Liver (tissue), 9 donors: ENCODE measurements around the gene IGF2BP1. TPM values are rescaled to one million over a fixed set of nuclear protein-coding genes. Genes with fewer than 3 reads are reported as not detected.

Experiments
- DNase-seq: peaks from one replicate; pipeline ENCODE4 v3.0.0-alpha.2; 2017; ENCODE audit warnings: low spot score
- H3K27ac ChIP-seq, 2 donors: one replicate each; pipeline ENCODE4 v1.7.0; 2013; ENCODE audit warnings: inconsistent platforms in 2 of 2, low read length in 2 of 2, control low read depth in 1 of 2, low read depth in 1 of 2, mild to moderate bottlenecking in 1 of 2
- H3K27me3 ChIP-seq, 4 donors: one replicate each; pipeline versions ENCODE4 v1.6.1 to v1.7.0; 2013; ENCODE audit warnings: low read length in 3 of 4, inconsistent platforms in 1 of 4, mild to moderate bottlenecking in 1 of 4, moderate library complexity in 1 of 4; ENCODE audit not compliant: control insufficient read depth in 4 of 4, insufficient read depth in 4 of 4
- H3K36me3 ChIP-seq, 4 donors: one replicate each; pipeline versions ENCODE4 v1.6.1 to v1.7.0; 2013; ENCODE audit warnings: low read length in 3 of 4, mild to moderate bottlenecking in 3 of 4, low read depth in 1 of 4, moderate library complexity in 1 of 4; ENCODE audit not compliant: control insufficient read depth in 4 of 4, insufficient read depth in 3 of 4
- H3K4me1 ChIP-seq, 4 donors: one replicate each; pipeline versions ENCODE4 v1.6.1 to v1.7.0; 2013; ENCODE audit warnings: low read length in 3 of 4, mild to moderate bottlenecking in 3 of 4, moderate library complexity in 1 of 4; ENCODE audit not compliant: control insufficient read depth in 4 of 4, insufficient read depth in 4 of 4
- H3K4me3 ChIP-seq, 3 donors: one replicate each; pipeline versions ENCODE4 v1.6.1 to v1.7.0; 2013; ENCODE audit warnings: low read length in 3 of 3, control low read depth in 1 of 3, low read depth in 1 of 3, mild to moderate bottlenecking in 1 of 3
- H3K9ac ChIP-seq, 2 donors: one replicate each; pipeline ENCODE4 v1.7.0; 2013; ENCODE audit warnings: low read length in 2 of 2, mild to moderate bottlenecking in 2 of 2, moderate library complexity in 2 of 2, control low read depth in 1 of 2, low read depth in 1 of 2
- H3K9me3 ChIP-seq, 4 donors: one replicate each; pipeline versions ENCODE4 v1.6.1 to v1.7.0; 2013; ENCODE audit warnings: low read length in 3 of 4; ENCODE audit not compliant: control insufficient read depth in 4 of 4
- CTCF ChIP-seq: fragments of 150-350 bp; IDR thresholded peaks from 2 replicates; pipeline ENCODE4 v1.5.1; 2017; ENCODE audit warnings: improper control_type of control experiment, low read depth, low read length; ENCODE audit not compliant: missing input control
- EGR1 ChIP-seq, 2 donors: IDR thresholded peaks; 2 replicates each; pipeline ENCODE4 v1.6.1; 2016 to 2018; ENCODE audit warnings: antibody characterized with exemption in 2 of 2, low read depth in 2 of 2
- FOXA1 ChIP-seq: IDR thresholded peaks from 2 replicates; pipeline ENCODE4 v1.6.1; 2016; ENCODE audit warnings: antibody characterized with exemption
- FOXA2 ChIP-seq: IDR thresholded peaks from 2 replicates; pipeline ENCODE4 v1.6.1; 2016; ENCODE audit warnings: antibody characterized with exemption
- GABPA ChIP-seq, 2 donors: IDR thresholded peaks in 1 of 2; conservative IDR thresholded peaks in 1 of 2; 2 replicates each; pipeline ENCODE4 v1.6.1; 2016; ENCODE audit warnings: antibody characterized with exemption in 2 of 2, mild to moderate bottlenecking in 1 of 2, moderate library complexity in 1 of 2
- HNF4A ChIP-seq, 2 donors: conservative IDR thresholded peaks; 2 replicates each; pipeline ENCODE4 v1.6.1; 2016; ENCODE audit warnings: antibody characterized with exemption in 2 of 2, mild to moderate bottlenecking in 2 of 2
- HNF4G ChIP-seq: IDR thresholded peaks from 2 replicates; pipeline ENCODE4 v1.6.1; 2016; ENCODE audit warnings: antibody characterized with exemption
- JUND ChIP-seq, 2 donors: IDR thresholded peaks; 2 replicates each; pipeline ENCODE4 v1.6.1; 2016; ENCODE audit warnings: antibody characterized with exemption in 2 of 2
- NR2F2 ChIP-seq: IDR thresholded peaks from 2 replicates; pipeline ENCODE4 v1.6.1; 2016; ENCODE audit warnings: antibody characterized with exemption
- RAD21 ChIP-seq, 2 donors: IDR thresholded peaks; 2 replicates each; pipeline ENCODE4 v1.6.1; 2016; ENCODE audit warnings: antibody characterized with exemption in 2 of 2, mild to moderate bottlenecking in 2 of 2
- RXRA ChIP-seq, 2 donors: IDR thresholded peaks; 2 replicates each; pipeline ENCODE4 v1.6.1; 2017 to 2018; ENCODE audit warnings: antibody characterized with exemption in 2 of 2, mild to moderate bottlenecking in 1 of 2
- SP1 ChIP-seq: IDR thresholded peaks from 2 replicates; pipeline ENCODE4 v1.6.1; 2018; ENCODE audit warnings: antibody characterized with exemption, mild to moderate bottlenecking
- TAF1 ChIP-seq: conservative IDR thresholded peaks from 2 replicates; pipeline ENCODE4 v1.6.1; 2016; ENCODE audit warnings: antibody characterized with exemption, mild to moderate bottlenecking
- YY1 ChIP-seq: IDR thresholded peaks from 2 replicates; pipeline ENCODE4 v1.6.1; 2016; ENCODE audit warnings: antibody characterized with exemption, mild to moderate bottlenecking
- WGBS: extraction: QIAGEN DNeasy Blood & Tissue Kit; methylation state at CpG from one replicate; pipeline ENCODE4 v1.1.7; 2013; 5-methylcytosine and 5-hydroxymethylcytosine counted together
- polyA plus RNA-seq, 2 donors: library from polyadenylated mRNA; stranded (reverse) in 1 of 2; unstranded in 1 of 2; fragments of 200-250 nt in 1 of 2; fragments of >200 nt in 1 of 2; fragmentation: Nextera tagmentation in 1 of 2; extraction: Ambion mirVana in 1 of 2; gene quantifications; one replicate each; pipeline versions ENCODE4 v1.2.1 to v1.2.3, GENCODE V29; 2013 to 2015
- total RNA-seq, 2 donors: library from RNA; depleted of rRNA; stranded (reverse); fragments of >200 nt; gene quantifications; one replicate each; pipeline ENCODE4 v1.2.3, GENCODE V29; 2014
- TF ChIP-seq, protein P1 (sequence below): IDR thresholded peaks from 2 replicates; pipeline ENCODE4 v1.6.1; 2016; ENCODE audit warnings: antibody characterized with exemption
- TF ChIP-seq, protein P2 (sequence below): IDR thresholded peaks from 2 replicates; pipeline ENCODE4 v1.6.1; 2016; ENCODE audit warnings: antibody characterized with exemption
- TF ChIP-seq, protein P3 (sequence below): IDR thresholded peaks from 2 replicates; pipeline ENCODE4 v1.6.1; 2016; ENCODE audit warnings: antibody characterized with exemption, mild to moderate bottlenecking
- donor health status: healthy.
- donor health status: healthy.
- donor health status: healthy.
- donor health status: healthy.
- donor health status: healthy.

The IGF2BP1 gene
- total and polyA plus RNA-seq, 4 donors, result 22.6 TPM; not detected in 3

- WGBS, result 75% methylated on average over 1 of the region's 1 CpG
- Histone ChIP-seq H3K27me3 (peaks cover 0 to 3% (median 0%) of the 10 kb centered on the region in 4 donors), H3K9me3 (no peaks in the 10 kb centered on the region), H3K9ac (no peak overlapping the region), H3K36me3 (no peaks in the 10 kb centered on the region), H3K4me1 (peaks cover 0 to 3% (median 0%) of the 10 kb centered on the region in 4 donors), H3K4me3 (no peak overlapping the region), H3K27ac (no peak overlapping the region)
- no peak for DNase-seq
- TF ChIP-seq SP1 (no peak), EGR1 (IDR thresholded peaks at IDR 0.05; ENCODE audit: low read depth in 2 of 2) (no peak), RXRA (IDR thresholded peaks at IDR 0.05) (no peak), GABPA (IDR thresholded peaks at IDR 0.05 in 1 of 2, conservative IDR thresholded peaks at IDR 0.05 in 1 of 2) (no peak), FOXA1 (no peak), RAD21 (IDR thresholded peaks at IDR 0.05) (no peak), HNF4A (conservative IDR thresholded peaks at IDR 0.05) (no peak), JUND (IDR thresholded peaks at IDR 0.05) (no peak), NR2F2 (no peak), HNF4G (no peak), CTCF (no peak), TAF1 (no peak), YY1 (no peak), FOXA2 (no peak)
- TF ChIP-seq, protein P1, sequence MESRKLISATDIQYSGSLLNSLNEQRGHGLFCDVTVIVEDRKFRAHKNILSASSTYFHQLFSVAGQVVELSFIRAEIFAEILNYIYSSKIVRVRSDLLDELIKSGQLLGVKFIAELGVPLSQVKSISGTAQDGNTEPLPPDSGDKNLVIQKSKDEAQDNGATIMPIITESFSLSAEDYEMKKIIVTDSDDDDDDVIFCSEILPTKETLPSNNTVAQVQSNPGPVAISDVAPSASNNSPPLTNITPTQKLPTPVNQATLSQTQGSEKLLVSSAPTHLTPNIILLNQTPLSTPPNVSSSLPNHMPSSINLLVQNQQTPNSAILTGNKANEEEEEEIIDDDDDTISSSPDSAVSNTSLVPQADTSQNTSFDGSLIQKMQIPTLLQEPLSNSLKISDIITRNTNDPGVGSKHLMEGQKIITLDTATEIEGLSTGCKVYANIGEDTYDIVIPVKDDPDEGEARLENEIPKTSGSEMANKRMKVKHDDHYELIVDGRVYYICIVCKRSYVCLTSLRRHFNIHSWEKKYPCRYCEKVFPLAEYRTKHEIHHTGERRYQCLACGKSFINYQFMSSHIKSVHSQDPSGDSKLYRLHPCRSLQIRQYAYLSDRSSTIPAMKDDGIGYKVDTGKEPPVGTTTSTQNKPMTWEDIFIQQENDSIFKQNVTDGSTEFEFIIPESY, result no peak
- TF ChIP-seq, protein P2, sequence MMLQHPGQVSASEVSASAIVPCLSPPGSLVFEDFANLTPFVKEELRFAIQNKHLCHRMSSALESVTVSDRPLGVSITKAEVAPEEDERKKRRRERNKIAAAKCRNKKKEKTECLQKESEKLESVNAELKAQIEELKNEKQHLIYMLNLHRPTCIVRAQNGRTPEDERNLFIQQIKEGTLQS, result no peak
- TF ChIP-seq, protein P3, sequence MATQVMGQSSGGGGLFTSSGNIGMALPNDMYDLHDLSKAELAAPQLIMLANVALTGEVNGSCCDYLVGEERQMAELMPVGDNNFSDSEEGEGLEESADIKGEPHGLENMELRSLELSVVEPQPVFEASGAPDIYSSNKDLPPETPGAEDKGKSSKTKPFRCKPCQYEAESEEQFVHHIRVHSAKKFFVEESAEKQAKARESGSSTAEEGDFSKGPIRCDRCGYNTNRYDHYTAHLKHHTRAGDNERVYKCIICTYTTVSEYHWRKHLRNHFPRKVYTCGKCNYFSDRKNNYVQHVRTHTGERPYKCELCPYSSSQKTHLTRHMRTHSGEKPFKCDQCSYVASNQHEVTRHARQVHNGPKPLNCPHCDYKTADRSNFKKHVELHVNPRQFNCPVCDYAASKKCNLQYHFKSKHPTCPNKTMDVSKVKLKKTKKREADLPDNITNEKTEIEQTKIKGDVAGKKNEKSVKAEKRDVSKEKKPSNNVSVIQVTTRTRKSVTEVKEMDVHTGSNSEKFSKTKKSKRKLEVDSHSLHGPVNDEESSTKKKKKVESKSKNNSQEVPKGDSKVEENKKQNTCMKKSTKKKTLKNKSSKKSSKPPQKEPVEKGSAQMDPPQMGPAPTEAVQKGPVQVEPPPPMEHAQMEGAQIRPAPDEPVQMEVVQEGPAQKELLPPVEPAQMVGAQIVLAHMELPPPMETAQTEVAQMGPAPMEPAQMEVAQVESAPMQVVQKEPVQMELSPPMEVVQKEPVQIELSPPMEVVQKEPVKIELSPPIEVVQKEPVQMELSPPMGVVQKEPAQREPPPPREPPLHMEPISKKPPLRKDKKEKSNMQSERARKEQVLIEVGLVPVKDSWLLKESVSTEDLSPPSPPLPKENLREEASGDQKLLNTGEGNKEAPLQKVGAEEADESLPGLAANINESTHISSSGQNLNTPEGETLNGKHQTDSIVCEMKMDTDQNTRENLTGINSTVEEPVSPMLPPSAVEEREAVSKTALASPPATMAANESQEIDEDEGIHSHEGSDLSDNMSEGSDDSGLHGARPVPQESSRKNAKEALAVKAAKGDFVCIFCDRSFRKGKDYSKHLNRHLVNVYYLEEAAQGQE, result no peak
Measured at GRCh38 chr17:49028271-49028670, 31.1 kb downstream of the IGF2BP1 start.

GRCh38 chr17:49029801-49030200 lies 32.6 kb downstream of the IGF2BP1 start:
- H3K9me3 ChIP-seq, result no peaks in the 10 kb centered on the region
- no peak overlapping the region for H3K4me3 ChIP-seq
- H3K27ac ChIP-seq, result no peak overlapping the region
- peaks cover 0 to 3% (median 0%) of the 10 kb centered on the region in 4 donors for H3K4me1 ChIP-seq
- 73% methylated on average over 3 of the region's 3 CpGs for WGBS
- no peaks in the 10 kb centered on the region for H3K36me3 ChIP-seq
- no peak for DNase-seq
- H3K27me3 ChIP-seq, result peaks cover 0 to 3% (median 0%) of the 10 kb centered on the region in 4 donors
- no peak overlapping the region for H3K9ac ChIP-seq
- no peak for TF ChIP-seq HNF4A (conservative IDR thresholded peaks at IDR 0.05)
- TF ChIP-seq, protein P3, result no peak
